ENCODE measurements around the gene P2RX5.
A peak's percentile ranks its signal among the peaks of the same experiment; 100 is the strongest.

- no peak for TF ChIP-seq EP300 (IDR thresholded peaks at IDR 0.05)
- TF ChIP-seq CTCF (IDR thresholded peaks at IDR 0.05) = peak in 2 of 3 donors; percentile 46 to 56
These were observed 27.8 kb upstream of the P2RX5 start, which contains the start of gene HASPIN for GRCh38 chr17:3723556-3724377.

All from ovary (tissue), 3 donors.